Hindlimb muscle (tissue), 1 donor: Measurements from ENCODE around the gene GGA1. TPM values are rescaled to one million over a fixed set of nuclear protein-coding genes. Genes with fewer than 3 reads are reported as not detected.
A peak's percentile ranks its signal among the peaks of the same experiment; 100 is the strongest.

ENCODE experiments used
- DNase-seq: peaks from one replicate; pipeline ENCODE4 v3.0.0-alpha.2; 2013
- polyA plus RNA-seq: library from polyadenylated mRNA; unstranded; fragments of 120-200 nt; gene quantifications from one replicate; pipeline ENCODE4 v1.2.1, GENCODE V29; 2013; ENCODE audit not compliant: insufficient read length

The GGA1 gene
- 47.4 TPM for polyA plus RNA-seq

- DNase-seq, result peak; percentile 95
Measured at GRCh38 chr22:37608477-37609239, at the start of gene GGA1. TSS of gene GGA1 (plus strand) at chr22:37608834. CDS start at chr22:37608861, 27 bp downstream.

- no peak for DNase-seq
Measured at GRCh38 chr22:37559521-37559900, 49.1 kb upstream of the GGA1 start.

GRCh38 chr22:37559901-37560607 is 48.6 kb upstream of the GGA1 start, which contains the start of gene CDC42EP1:
TSS of gene CDC42EP1 (plus strand) at chr22:37560480. CDS start at chr22:37566350, 5,870 bp downstream.
- DNase-seq, result no peak

GRCh38 chr22:37560608-37561211 is 47.9 kb upstream of the GGA1 start:
- no peak for DNase-seq

GRCh38 chr22:37561212-37562048 is 47.2 kb upstream of the GGA1 start:
- peak; percentile 92 for DNase-seq

- DNase-seq, result no peak
Measured at GRCh38 chr22:37562049-37562875, 46.4 kb upstream of the GGA1 start.

- DNase-seq, result no peak
Measured at GRCh38 chr22:37563153-37564081, 45.2 kb upstream of the GGA1 start.

- no peak for DNase-seq
Measured at GRCh38 chr22:37564111-37564711, 44.4 kb upstream of the GGA1 start.

- DNase-seq, result no peak
Measured at GRCh38 chr22:37565830-37566229, 42.8 kb upstream of the GGA1 start.

GRCh38 chr22:37566329-37566837 is 42.3 kb upstream of the GGA1 start:
- DNase-seq, result no peak

- DNase-seq, result peak; percentile 63
Measured at GRCh38 chr22:37566903-37567798, 41.5 kb upstream of the GGA1 start.

- no peak for DNase-seq
Measured at GRCh38 chr22:37568012-37568411, 40.6 kb upstream of the GGA1 start.

GRCh38 chr22:37568448-37569008 is 40.1 kb upstream of the GGA1 start:
- DNase-seq, result no peak

GRCh38 chr22:37569009-37569920 is 39.4 kb upstream of the GGA1 start:
- DNase-seq, result no peak

- no peak for DNase-seq
Measured at GRCh38 chr22:37569921-37570660, 38.5 kb upstream of the GGA1 start.

- DNase-seq, result no peak
Measured at GRCh38 chr22:37570661-37570976, 38.0 kb upstream of the GGA1 start.
